Measurements from ENCODE around the gene CALN1.

DNA sequence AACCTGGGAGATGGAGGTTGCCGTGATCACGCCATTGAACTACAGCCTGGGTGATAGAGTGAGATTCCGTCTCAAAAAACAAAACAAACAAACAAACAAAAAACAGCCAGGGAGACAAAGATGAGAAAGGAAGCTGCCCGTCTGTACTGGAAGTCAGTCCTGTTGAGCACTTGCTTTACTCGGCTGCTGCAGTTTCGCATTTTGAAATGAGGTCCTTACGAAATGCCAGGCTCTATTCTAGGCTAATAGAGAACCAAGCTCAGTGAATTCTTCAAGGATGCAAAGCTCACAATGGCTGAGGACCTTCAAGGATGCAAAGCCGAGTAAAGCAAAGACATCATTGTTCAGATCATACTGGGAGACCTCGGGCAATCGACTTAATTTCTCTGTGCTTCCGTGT, 333.3 kb downstream of the CALN1 start:
- TF ChIP-seq, protein P1, sequence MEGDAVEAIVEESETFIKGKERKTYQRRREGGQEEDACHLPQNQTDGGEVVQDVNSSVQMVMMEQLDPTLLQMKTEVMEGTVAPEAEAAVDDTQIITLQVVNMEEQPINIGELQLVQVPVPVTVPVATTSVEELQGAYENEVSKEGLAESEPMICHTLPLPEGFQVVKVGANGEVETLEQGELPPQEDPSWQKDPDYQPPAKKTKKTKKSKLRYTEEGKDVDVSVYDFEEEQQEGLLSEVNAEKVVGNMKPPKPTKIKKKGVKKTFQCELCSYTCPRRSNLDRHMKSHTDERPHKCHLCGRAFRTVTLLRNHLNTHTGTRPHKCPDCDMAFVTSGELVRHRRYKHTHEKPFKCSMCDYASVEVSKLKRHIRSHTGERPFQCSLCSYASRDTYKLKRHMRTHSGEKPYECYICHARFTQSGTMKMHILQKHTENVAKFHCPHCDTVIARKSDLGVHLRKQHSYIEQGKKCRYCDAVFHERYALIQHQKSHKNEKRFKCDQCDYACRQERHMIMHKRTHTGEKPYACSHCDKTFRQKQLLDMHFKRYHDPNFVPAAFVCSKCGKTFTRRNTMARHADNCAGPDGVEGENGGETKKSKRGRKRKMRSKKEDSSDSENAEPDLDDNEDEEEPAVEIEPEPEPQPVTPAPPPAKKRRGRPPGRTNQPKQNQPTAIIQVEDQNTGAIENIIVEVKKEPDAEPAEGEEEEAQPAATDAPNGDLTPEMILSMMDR (optimal IDR thresholded peaks at IDR 0.05 in 1 of 3, IDR thresholded peaks at IDR 0.05 in 1 of 3, conservative IDR thresholded peaks at IDR 0.05 in 1 of 3; ENCODE audit: extremely low read depth in 1 of 3, insufficient read depth in 2 of 3, low read length in 3 of 3): no peak
- TF ChIP-seq EZH2 (IDR thresholded peaks at IDR 0.05; ENCODE audit: low read length): no peak
